Measurements from ENCODE around the gene DDA1.

Gene DDA1

GRCh38 chr19:17327654-17328516, 18.5 kb downstream of the DDA1 start:
- Histone ChIP-seq H3K36me3 (peaks cover under 1% of the 10 kb centered on the region), H3K27ac (no peak overlapping the region), H3K27me3 (peaks cover 93% of the 10 kb centered on the region), H3K9me3 (no peaks in the 10 kb centered on the region), H3K4me1 (ENCODE audit: control insufficient read depth in 1 of 2, insufficient read depth in 1 of 2, low read depth in 1 of 2, low read length in 1 of 2) (peaks cover 14 to 19% of the 10 kb centered on the region in 2 experiments), H3K4me3 (ENCODE audit: low read depth in 1 of 2, low read length in 1 of 2) (peak overlapping the region; percentile 56 to 67)
- no peak for TF ChIP-seq CTCF (IDR thresholded peaks at IDR 0.05)

GRCh38 chr19:17328517-17329365, 19.4 kb downstream of the DDA1 start:
- peaks cover 16 to 21% of the 10 kb centered on the region in 2 experiments for H3K4me1 ChIP-seq (ENCODE audit: control insufficient read depth in 1 of 2, insufficient read depth in 1 of 2, low read depth in 1 of 2, low read length in 1 of 2)
- H3K27me3 ChIP-seq, result peaks cover 93% of the 10 kb centered on the region
- H3K4me3 ChIP-seq (ENCODE audit: low read depth in 1 of 2, low read length in 1 of 2), result peak overlapping the region; percentile 56 to 67
- no peak for TF ChIP-seq CTCF (IDR thresholded peaks at IDR 0.05)
- H3K9me3 ChIP-seq, result no peaks in the 10 kb centered on the region
- no peak overlapping the region for H3K27ac ChIP-seq
- H3K36me3 ChIP-seq, result no peaks in the 10 kb centered on the region

GRCh38 chr19:17329366-17330261, 20.3 kb downstream of the DDA1 start:
- Histone ChIP-seq H3K36me3 (no peaks in the 10 kb centered on the region), H3K4me3 (ENCODE audit: low read depth in 1 of 2, low read length in 1 of 2) (peak overlapping the region in 1 of 2 experiments; percentile 67), H3K4me1 (ENCODE audit: control insufficient read depth in 1 of 2, insufficient read depth in 1 of 2, low read depth in 1 of 2, low read length in 1 of 2) (peaks cover 22 to 30% of the 10 kb centered on the region in 2 experiments), H3K27me3 (peaks cover 93% of the 10 kb centered on the region), H3K27ac (no peak overlapping the region), H3K9me3 (no peaks in the 10 kb centered on the region)
- no peak for TF ChIP-seq CTCF (IDR thresholded peaks at IDR 0.05)

GRCh38 chr19:17330262-17331044, 21.1 kb downstream of the DDA1 start:
- Histone ChIP-seq H3K27ac (no peak overlapping the region), H3K4me1 (ENCODE audit: control insufficient read depth in 1 of 2, insufficient read depth in 1 of 2, low read depth in 1 of 2, low read length in 1 of 2) (peaks cover 30 to 38% of the 10 kb centered on the region in 2 experiments), H3K36me3 (no peaks in the 10 kb centered on the region), H3K9me3 (no peaks in the 10 kb centered on the region), H3K4me3 (ENCODE audit: low read depth in 1 of 2, low read length in 1 of 2) (no peak overlapping the region), H3K27me3 (peaks cover 89% of the 10 kb centered on the region)
- no peak for TF ChIP-seq CTCF (IDR thresholded peaks at IDR 0.05)
